ENCODE data around the gene HSCB.
A peak's percentile ranks its signal among the peaks of the same experiment; 100 is the strongest.
"Not testable (repeated sequence)": the region's sequence is repeated elsewhere in the genome, so short reads cannot be mapped to it uniquely, and the experiment has no call there.

Gene HSCB

DNA sequence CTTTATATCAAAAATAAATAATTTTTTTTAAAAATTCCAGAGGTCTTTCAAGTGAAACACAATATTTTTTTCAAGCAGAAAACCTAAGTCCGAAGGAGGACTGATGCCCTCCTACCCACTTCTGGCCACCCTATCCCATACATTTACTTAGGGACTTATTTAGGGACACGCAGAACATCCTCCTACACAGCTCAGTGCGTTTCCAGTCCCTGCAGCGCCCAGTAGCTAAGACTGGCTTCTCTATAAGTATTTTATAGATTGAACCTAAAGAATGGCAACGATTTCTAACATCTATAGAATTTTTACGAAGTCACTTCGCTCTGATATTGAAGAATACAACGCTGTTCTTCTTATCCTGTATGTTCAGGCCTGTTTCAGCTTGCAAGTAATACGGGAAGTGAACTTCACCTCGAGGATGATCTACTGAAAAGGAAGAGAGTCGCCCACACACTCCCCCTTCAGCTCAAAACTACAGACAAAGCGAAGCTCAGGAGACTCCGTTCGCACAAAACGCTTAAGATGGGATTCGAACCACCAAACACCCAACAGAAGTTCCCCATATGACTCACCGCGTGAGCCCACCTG lies 547 bp upstream of the HSCB start:
- DNase-seq = no peak

- DNase-seq = no peak
Measured at GRCh38 chr22:28742562-28742962, 723 bp downstream of the HSCB start.

- no peak for DNase-seq
Measured at GRCh38 chr22:28743852-28744251, 2.0 kb downstream of the HSCB start.

DNA sequence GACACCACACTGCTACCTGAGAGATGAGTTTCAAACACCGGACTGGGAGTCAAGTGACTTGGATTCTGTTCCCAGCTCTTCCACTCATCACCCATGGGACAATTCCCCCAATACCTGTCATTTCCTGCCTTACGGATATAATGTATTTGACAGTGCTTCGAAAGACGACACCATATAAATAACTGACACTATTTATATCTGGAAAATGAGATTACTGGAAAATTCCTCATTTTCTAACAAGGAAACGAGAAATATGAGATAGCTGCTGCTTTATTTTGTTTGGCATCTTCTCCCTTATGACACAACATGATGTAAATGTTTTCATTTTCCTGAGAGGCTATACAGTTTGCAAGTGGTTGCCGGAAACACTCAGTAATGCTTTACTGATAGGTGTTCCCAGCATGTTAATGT lies 8.6 kb downstream of the HSCB start:
- DNase-seq = no peak

- DNase-seq = not testable (repeated sequence)
Measured at GRCh38 chr22:28754512-28754911, 12.7 kb downstream of the HSCB start.

DNA sequence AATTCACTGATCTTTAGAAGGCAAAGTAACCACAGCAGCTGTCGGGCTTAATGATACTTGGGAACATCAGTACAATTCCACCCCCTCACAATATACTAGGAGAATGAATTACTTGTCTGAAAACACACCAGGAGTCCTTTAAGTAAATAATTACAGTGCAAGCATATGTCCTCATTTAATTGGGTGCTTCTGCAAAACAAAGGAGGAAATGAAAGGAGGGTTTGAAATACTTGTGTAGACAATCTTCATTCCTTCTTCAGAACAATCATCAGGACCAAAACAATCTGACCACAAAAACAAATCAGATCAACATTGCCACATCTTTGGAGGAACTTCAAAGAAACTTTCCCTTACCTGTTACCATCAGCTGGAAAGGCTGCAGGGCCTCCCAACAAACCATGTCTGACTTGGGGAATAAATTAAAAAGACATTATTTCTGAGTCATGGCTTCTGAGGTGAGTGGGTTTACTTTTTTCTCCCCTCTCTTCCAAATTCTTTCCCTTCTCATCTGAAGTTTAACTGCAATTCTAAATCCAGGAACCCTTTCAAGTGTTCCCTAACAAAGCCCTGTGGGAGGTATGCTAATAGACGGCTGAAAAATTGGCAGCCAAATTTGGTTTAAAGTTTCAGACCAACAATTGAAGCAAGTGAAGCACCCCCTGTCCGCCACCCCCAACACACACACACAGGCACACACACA lies 18.2 kb downstream of the HSCB start:
- DNase-seq = no peak

- DNase-seq = no peak
Measured at GRCh38 chr22:28761449-28761755, 19.6 kb downstream of the HSCB start.

- not testable (repeated sequence) for DNase-seq
Measured at GRCh38 chr22:28762000-28762399, 20.2 kb downstream of the HSCB start.

DNA sequence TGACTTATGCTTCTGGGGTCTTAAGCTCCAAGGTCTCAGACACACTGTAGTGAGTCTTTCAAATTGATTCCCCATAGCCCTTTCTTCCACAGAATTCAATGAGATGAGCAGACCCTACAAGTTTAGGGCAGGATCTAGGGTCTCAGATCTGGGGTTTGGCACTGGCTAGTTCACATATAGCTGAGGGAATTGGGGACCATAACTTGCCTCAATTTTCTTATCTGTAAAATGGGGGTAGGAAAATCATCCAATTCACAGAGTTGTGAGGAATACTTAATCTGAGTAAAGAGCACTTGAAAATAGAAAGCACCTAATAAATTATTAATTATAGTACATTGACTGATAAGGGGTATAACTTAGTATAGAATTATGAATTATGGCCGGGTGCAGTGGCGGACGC lies 24.8 kb downstream of the HSCB start:
- DNase-seq = no peak

- no peak for DNase-seq
Measured at GRCh38 chr22:28768701-28769393, 27.0 kb downstream of the HSCB start.

DNA sequence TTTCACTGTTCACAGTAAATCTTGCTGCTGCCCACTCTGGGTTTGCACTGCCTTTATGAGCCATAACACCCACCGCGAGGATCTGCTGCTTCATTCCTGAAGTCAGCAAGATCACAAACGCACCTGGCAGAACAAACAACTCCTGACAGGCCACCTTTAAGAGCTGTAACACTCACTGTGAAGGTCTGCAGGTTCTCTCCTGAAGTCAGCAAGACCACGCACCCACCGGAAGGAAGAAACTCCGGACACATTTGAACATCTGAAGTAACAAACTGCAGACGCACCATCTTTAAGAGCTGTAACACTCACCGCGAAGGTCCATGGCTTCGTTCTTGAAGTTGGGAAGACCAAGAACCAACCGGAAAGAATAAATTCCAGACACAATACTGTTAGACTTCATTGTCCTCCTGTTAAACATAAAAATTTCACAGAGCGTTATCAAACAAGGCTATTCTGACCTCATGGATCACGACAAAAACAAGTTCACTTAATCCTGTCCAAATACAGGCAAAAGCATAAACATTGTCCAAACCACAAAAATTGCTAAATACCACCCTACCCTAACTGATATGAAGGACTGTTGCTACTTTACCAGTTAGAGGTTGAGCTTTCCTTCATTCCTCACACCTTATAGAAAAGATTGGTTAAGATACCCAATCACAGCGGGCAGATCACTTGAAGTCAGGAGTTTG lies 27.7 kb downstream of the HSCB start:
- DNase-seq = no peak

GRCh38 chr22:28771195-28771791 lies 29.5 kb downstream of the HSCB start:
- no peak for DNase-seq

- DNase-seq = peak; percentile 90
Measured at GRCh38 chr22:28772633-28773460, 31.0 kb downstream of the HSCB start, which contains the start of gene CCDC117. CCDC117 (plus strand) TSS chr22:28772695; CDS start chr22:28772850, 155 bp downstream.

DNA sequence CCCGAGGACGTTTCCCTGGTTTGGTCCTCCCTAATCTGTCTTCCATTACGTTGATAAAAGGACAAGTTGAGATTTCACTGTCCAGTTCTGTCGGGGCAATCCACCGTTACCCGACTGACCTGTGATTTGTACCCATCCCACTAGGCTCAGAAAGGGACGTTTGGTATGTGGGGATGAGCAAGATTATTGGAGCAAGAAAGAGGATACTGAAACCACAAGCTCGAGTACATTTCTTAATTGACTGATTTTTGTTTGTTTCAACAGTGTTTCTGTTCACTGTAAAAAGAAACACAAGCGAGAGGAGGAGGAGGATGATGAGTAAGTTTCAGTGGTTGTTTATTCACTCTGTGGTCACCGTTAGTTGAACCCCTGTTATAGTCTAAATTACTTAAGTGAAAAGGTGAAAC lies 31.6 kb downstream of the HSCB start:
- DNase-seq = no peak

DNA sequence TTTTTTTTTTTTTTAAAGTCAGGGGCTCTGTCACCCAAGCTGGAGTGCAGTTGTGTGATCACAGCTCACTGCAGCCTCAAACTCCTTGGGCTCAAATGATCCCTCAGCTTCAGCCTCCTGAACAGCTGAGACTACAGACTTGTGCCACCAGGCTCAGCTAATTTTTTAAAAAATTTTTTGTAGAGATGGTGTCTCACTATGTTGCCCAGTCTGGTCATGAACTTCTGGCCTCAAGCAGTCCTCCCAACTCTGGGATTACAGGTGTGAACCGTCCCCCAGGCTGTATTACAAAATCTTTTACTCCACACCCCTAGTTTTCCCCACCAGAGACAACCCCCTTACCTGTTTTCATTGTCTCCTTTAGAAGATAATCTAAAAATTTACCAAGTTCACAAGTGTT lies 32.5 kb downstream of the HSCB start:
- no peak for DNase-seq

- DNase-seq = no peak
Measured at GRCh38 chr22:28779833-28780232, 38.0 kb downstream of the HSCB start.

GRCh38 chr22:28780296-28780695 lies 38.5 kb downstream of the HSCB start:
- no peak for DNase-seq

- DNase-seq = no peak
Measured at GRCh38 chr22:28783786-28784671, 42.2 kb downstream of the HSCB start.

DNA sequence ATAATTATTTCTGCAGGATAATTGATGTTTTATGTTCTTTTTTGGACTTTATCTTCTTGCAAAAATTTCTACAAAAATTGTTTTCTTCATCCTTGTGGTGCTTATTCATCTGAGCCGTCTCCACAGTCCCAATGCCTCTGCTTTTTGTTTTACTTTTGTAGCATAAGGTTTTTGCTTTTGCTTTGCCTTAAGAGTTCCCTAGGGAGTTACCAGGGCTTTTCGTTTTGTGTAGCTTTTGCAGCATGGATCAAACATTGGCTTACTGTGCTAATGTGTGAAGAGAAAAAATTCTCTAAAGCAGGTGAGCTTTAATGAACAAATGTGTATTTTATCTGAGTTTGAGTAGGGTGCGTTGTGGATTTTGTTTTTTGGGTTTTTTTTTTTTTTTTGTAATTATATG lies 46.8 kb downstream of the HSCB start:
- DNase-seq = peak; percentile 30

DNA sequence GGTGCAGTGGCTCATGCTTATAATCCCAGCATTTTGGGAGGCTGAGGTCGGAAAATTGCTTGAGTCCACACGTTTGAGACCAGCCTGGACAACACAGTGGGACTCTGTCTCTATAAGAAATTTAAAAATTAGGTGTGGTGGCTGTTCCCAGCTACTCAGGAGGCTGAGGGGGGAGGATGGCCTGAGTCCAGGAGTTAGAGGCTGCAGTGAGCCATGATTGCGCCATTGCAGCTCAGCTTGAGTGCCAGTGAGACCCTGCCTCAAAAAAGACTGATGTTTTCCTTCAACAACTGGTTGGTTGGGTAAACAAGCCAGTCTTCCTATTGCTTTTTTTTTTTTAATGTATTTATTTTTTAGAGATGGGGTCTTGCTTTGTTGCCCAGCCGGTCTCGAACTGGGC lies 49.3 kb downstream of the HSCB start:
- no peak for DNase-seq

DNA sequence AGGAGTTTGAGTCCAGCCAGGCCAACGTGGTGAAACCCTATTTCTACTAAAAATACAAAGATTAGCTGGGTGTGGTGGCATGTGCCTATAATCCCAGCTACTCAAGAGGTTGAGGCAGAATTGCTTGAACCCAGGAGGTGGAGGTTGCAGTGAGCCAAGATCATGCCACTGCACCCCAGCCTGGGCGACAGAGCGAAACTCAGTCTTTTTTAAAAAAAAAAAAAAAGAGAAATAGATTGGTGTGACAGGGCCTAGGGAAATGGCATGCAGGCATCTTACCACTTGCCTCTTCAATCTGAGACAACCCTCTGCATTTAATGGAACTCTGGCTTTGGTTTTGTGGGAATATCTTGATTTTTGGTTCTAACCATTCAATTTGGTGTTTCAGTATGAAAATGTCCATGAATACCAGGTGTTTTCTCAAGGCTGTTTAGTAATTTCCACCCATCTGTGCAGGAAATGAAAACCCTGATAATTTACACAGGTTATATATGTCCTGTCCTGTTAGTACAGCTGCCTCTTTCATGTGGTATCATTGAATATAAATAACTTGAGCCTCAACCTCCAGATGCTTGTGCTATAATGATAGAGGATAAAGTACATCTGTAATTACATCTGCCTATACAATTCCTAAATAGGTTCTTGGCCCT lies 50.1 kb downstream of the HSCB start:
- no peak for DNase-seq

All from NCI-H1436 (cell line).